ENCODE results near the gene PDZD8. TPM values are rescaled to one million over a fixed set of nuclear protein-coding genes. Genes with fewer than 3 reads are reported as not detected.

Gene PDZD8
- total RNA-seq, 6 experiments from 2014 or later: 33.5 to 59.7 (median 46.4) TPM

GRCh38 chr10:117253908-117254307 lies 121.3 kb downstream of the PDZD8 start:
- no peaks in the 10 kb centered on the region for H3K27me3 ChIP-seq
- no peak overlapping the region for H3K4me3 ChIP-seq
- no peaks in the 10 kb centered on the region for H3K36me3 ChIP-seq
- H3K27ac ChIP-seq: no peak overlapping the region
- no peak for TF ChIP-seq POLR2A (IDR thresholded peaks at IDR 0.05)
- TF ChIP-seq CTCF (IDR thresholded peaks at IDR 0.05): no peak
- DNase-seq: no peak
- no peak for ATAC-seq
- intact Hi-C loops (cut with DNase I): no loop called here
- WGBS (ENCODE audit: insufficient coverage, low coverage, low lambda C conversion rate, missing lambda C conversion rate): 60% methylated on average over 1 of the region's 9 CpGs
- no peaks in the 10 kb centered on the region for H3K4me1 ChIP-seq
- H3K9me3 ChIP-seq: no peaks in the 10 kb centered on the region

- Histone ChIP-seq H3K9me3 (no peaks in the 10 kb centered on the region), H3K4me1 (no peaks in the 10 kb centered on the region), H3K27me3 (no peaks in the 10 kb centered on the region), H3K27ac (no peak overlapping the region), H3K4me3 (no peak overlapping the region), H3K36me3 (no peaks in the 10 kb centered on the region)
- no peak for ATAC-seq
- no peak for DNase-seq
- intact Hi-C loops (cut with DNase I): no loop called here
- TF ChIP-seq CTCF (IDR thresholded peaks at IDR 0.05) (no peak), POLR2A (IDR thresholded peaks at IDR 0.05) (no peak)
- 26% methylated on average over 6 of the region's 7 CpGs for WGBS (ENCODE audit: insufficient coverage, low coverage, low lambda C conversion rate, missing lambda C conversion rate)
Observed at GRCh38 chr10:117250411-117250810, 124.8 kb downstream of the PDZD8 start.

- H3K27me3 ChIP-seq: no peaks in the 10 kb centered on the region
- 46% methylated on average over 6 of the region's 6 CpGs for WGBS (ENCODE audit: insufficient coverage, low coverage, low lambda C conversion rate, missing lambda C conversion rate)
- ATAC-seq (no peak), DNase-seq (no peak)
- H3K9me3 ChIP-seq: no peaks in the 10 kb centered on the region
- no peak overlapping the region for H3K4me3 ChIP-seq
- H3K4me1 ChIP-seq: no peaks in the 10 kb centered on the region
- no peak overlapping the region for H3K27ac ChIP-seq
- TF ChIP-seq CTCF (IDR thresholded peaks at IDR 0.05): no peak
- TF ChIP-seq POLR2A (IDR thresholded peaks at IDR 0.05): no peak
- H3K36me3 ChIP-seq: no peaks in the 10 kb centered on the region
- intact Hi-C loops (cut with DNase I): no loop called here
Observed at GRCh38 chr10:117249493-117250093, 125.6 kb downstream of the PDZD8 start.

GRCh38 chr10:117248750-117249465 lies 126.3 kb downstream of the PDZD8 start:
- TF ChIP-seq POLR2A (IDR thresholded peaks at IDR 0.05) (no peak), CTCF (IDR thresholded peaks at IDR 0.05) (no peak)
- DNase-seq (no peak), ATAC-seq (no peak)
- Histone ChIP-seq H3K27me3 (no peaks in the 10 kb centered on the region), H3K27ac (no peak overlapping the region), H3K9me3 (no peaks in the 10 kb centered on the region), H3K4me1 (no peaks in the 10 kb centered on the region), H3K36me3 (no peaks in the 10 kb centered on the region), H3K4me3 (no peak overlapping the region)
- intact Hi-C loops (cut with DNase I): no loop called here
- 40% methylated on average over 10 of the region's 10 CpGs for WGBS (ENCODE audit: insufficient coverage, low coverage, low lambda C conversion rate, missing lambda C conversion rate)

Measured in right lobe of liver (tissue), 6 donors.